ENCODE data around the gene PHLDA3.
"Not testable (repeated sequence)": the region's sequence is repeated elsewhere in the genome, so short reads cannot be mapped to it uniquely, and the experiment has no call there.

PHLDA3 gene

GRCh38 chr1:201504179-201504631, 35.2 kb upstream of the PHLDA3 start:
- no peak for DNase-seq (ENCODE audit: low read depth, low spot score)
- H3K27ac ChIP-seq: peak overlapping the region; percentile 90

- DNase-seq (ENCODE audit: low read depth, low spot score): peak; percentile 67
- H3K27ac ChIP-seq: peak overlapping the region; percentile 90
These were observed 34.6 kb upstream of the PHLDA3 start for GRCh38 chr1:201503397-201504176.

GRCh38 chr1:201502511-201502857, 33.5 kb upstream of the PHLDA3 start:
- no peak for DNase-seq (ENCODE audit: low read depth, low spot score)
- H3K27ac ChIP-seq: peak overlapping the region; percentile 90

GRCh38 chr1:201501812-201502510, 33.0 kb upstream of the PHLDA3 start:
- DNase-seq (ENCODE audit: low read depth, low spot score): no peak
- H3K27ac ChIP-seq: peak overlapping the region; percentile 90

GRCh38 chr1:201501144-201501543, 32.2 kb upstream of the PHLDA3 start:
- no peak for DNase-seq (ENCODE audit: low read depth, low spot score)
- H3K27ac ChIP-seq: no peak overlapping the region

GRCh38 chr1:201500670-201501120, 31.7 kb upstream of the PHLDA3 start:
- no peak for DNase-seq (ENCODE audit: low read depth, low spot score)
- no peak overlapping the region for H3K27ac ChIP-seq

GRCh38 chr1:201499795-201500669, 31.0 kb upstream of the PHLDA3 start:
- H3K27ac ChIP-seq: no peak overlapping the region

GRCh38 chr1:201499191-201499590, 30.2 kb upstream of the PHLDA3 start:
- H3K27ac ChIP-seq: no peak overlapping the region
- no peak for DNase-seq (ENCODE audit: low read depth, low spot score)

More at GRCh38 chr1:201499795-201500669, 31.0 kb upstream of the PHLDA3 start:
- no peak for DNase-seq (ENCODE audit: low read depth, low spot score)

- no peak for DNase-seq (ENCODE audit: low read depth, low spot score)
- no peak overlapping the region for H3K27ac ChIP-seq
These were observed 29.6 kb upstream of the PHLDA3 start for GRCh38 chr1:201498621-201499020.

GRCh38 chr1:201497935-201498509, 29.0 kb upstream of the PHLDA3 start:
- no peak overlapping the region for H3K27ac ChIP-seq
- DNase-seq (ENCODE audit: low read depth, low spot score): no peak

GRCh38 chr1:201496296-201496690, 27.3 kb upstream of the PHLDA3 start:
- no peak for DNase-seq (ENCODE audit: low read depth, low spot score)
- peak overlapping the region; percentile 46 for H3K27ac ChIP-seq

GRCh38 chr1:201495551-201496295, 26.7 kb upstream of the PHLDA3 start:
- H3K27ac ChIP-seq: peak overlapping the region; percentile 46
- DNase-seq (ENCODE audit: low read depth, low spot score): no peak

GRCh38 chr1:201493757-201494617, 25.0 kb upstream of the PHLDA3 start:
- DNase-seq (ENCODE audit: low read depth, low spot score): no peak
- H3K27ac ChIP-seq: no peak overlapping the region

GRCh38 chr1:201493026-201493656, 24.2 kb upstream of the PHLDA3 start:
- not testable (repeated sequence) for DNase-seq (ENCODE audit: low read depth, low spot score); H3K27ac ChIP-seq

- no peak overlapping the region for H3K27ac ChIP-seq
- no peak for DNase-seq (ENCODE audit: low read depth, low spot score)
These were observed 23.0 kb upstream of the PHLDA3 start for GRCh38 chr1:201491896-201492511.

GRCh38 chr1:201490708-201491131, 21.7 kb upstream of the PHLDA3 start:
- DNase-seq (ENCODE audit: low read depth, low spot score): no peak
- H3K27ac ChIP-seq: peak overlapping the region; percentile 87

GRCh38 chr1:201489643-201490261, 20.8 kb upstream of the PHLDA3 start:
- no peak for DNase-seq (ENCODE audit: low read depth, low spot score)
- peak overlapping the region; percentile 87 for H3K27ac ChIP-seq
